ENCODE measurements around the gene PBX1. TPM values are rescaled to one million over a fixed set of nuclear protein-coding genes. Genes with fewer than 3 reads are reported as not detected.

Gene PBX1
- 10.0 to 14.7 TPM (median 13.5 TPM) in 5 replicates for total RNA-seq (2022; extraction: Qiagen RNA extraction)

DNA sequence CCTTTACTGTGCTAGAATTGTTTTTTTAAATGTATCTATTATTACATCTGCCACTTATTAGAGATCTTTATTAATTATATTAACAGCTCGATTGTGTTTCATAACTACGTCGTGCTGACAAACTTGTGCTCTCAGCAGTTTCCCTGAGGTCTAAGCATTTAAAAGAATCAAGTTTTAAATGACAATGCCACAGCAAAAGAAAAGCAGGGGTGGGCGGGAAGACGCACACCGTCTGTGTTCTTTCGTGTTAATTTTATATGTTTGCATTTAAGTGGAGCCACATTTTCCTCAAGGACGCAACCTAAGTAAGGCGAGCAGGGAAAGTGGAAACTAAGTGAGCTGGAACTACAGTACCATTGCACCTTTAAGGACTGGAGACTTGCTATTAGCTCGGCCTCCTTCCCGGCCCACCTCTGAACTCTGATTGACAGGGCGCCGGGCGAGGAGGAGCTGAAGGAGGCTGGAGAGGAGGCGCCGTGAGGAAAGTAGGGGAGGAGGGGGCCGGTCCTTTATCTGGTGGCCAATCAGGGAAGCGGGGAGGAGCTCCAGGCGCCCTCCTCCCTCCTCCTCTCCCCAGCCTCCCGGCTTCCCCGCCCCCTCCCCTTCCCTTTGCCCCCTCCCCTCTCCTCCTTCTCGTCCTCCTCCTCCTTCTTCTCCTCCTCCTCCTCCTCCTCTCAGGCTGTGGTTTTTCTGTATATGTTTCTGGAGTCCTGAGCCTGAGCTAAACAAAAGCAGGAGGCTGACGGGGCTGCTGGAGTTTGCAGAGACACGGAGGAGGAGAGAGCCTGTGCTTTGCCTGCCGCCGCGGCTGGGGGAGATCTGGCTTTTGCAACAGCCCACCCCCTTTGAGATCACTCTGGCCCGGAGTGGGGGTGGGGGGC is at the start of gene PBX1:
Gene PBX1 (plus strand): TSS at position 724 of the 881 bp plus-strand sequence.

